Smooth muscle cell (in vitro differentiated cells): ENCODE results near the gene GNE. TPM values are rescaled to one million over a fixed set of nuclear protein-coding genes. Genes with fewer than 3 reads are reported as not detected.

Experiments used
- DNase-seq: peaks from one replicate; lab custom pipeline; 2025; ENCODE audit not compliant: unreplicated experiment; lab: John Stamatoyannopoulos, UW
- H2AFZ ChIP-seq: fragments of 200-600 bp; sonication (generic); 2 replicates; pipeline ENCODE4 v1.6.0; 2016; ENCODE audit warnings: antibody characterized with exemption, low read depth, mild to moderate bottlenecking
- H3F3A ChIP-seq: fragments of 200-600 bp; sonication (generic); 2 replicates; pipeline ENCODE4 v1.6.0; 2017; ENCODE audit warnings: antibody characterized with exemption, low read depth
- H3K27ac ChIP-seq: fragments of 200-600 bp; sonication (generic); 2 replicates; pipeline ENCODE4 v1.5.1; 2016; ENCODE audit warnings: low read depth, mild to moderate bottlenecking
- H3K27me3 ChIP-seq: fragments of 200-600 bp; sonication (generic); 2 replicates; pipeline ENCODE4 v1.6.1; 2016; ENCODE audit warnings: low read depth, mild to moderate bottlenecking
- H3K36me3 ChIP-seq: fragments of 200-600 bp; sonication (generic); 2 replicates; pipeline ENCODE4 v1.5.1; 2016; ENCODE audit warnings: low read depth
- H3K4me1 ChIP-seq: fragments of 200-600 bp; sonication (generic); 2 replicates; pipeline ENCODE4 v1.5.1; 2016; ENCODE audit warnings: low read depth
- H3K4me2 ChIP-seq: fragments of 200-600 bp; sonication (generic); 2 replicates; pipeline ENCODE4 v1.6.0; 2016; ENCODE audit warnings: mild to moderate bottlenecking
- H3K4me3 ChIP-seq: fragments of 200-600 bp; sonication (generic); 2 replicates; pipeline ENCODE4 v1.5.1; 2016; ENCODE audit warnings: mild to moderate bottlenecking
- H3K79me2 ChIP-seq: fragments of 200-600 bp; sonication (generic); 2 replicates; pipeline ENCODE4 v1.6.0; 2016; ENCODE audit warnings: low read depth, mild to moderate bottlenecking
- H3K9ac ChIP-seq: fragments of 200-600 bp; sonication (generic); 2 replicates; pipeline ENCODE4 v1.6.0; 2016; ENCODE audit warnings: low read depth
- H3K9me3 ChIP-seq: fragments of 200-600 bp; sonication (generic); replicated peaks from 2 replicates; pipeline ENCODE4 v1.5.1; 2016; ENCODE audit warnings: low read depth
- H4K20me1 ChIP-seq: fragments of 200-600 bp; sonication (generic); 2 replicates; pipeline ENCODE4 v1.6.0; 2016; ENCODE audit warnings: low read depth
- CTCF ChIP-seq: fragments of 200-600 bp; sonication (generic); IDR thresholded peaks from 2 replicates; pipeline ENCODE4 v1.5.1; 2017; ENCODE audit warnings: borderline replicate concordance, mild to moderate bottlenecking, antibody characterized with exemption; ENCODE audit not compliant: insufficient read depth, poor library complexity, severe bottlenecking
- WGBS: methylation state at CpG from one replicate; pipeline ENCODE4 v1.1.7; 2016; ENCODE audit warnings: low lambda C conversion rate; 5-methylcytosine and 5-hydroxymethylcytosine counted together
- polyA plus RNA-seq: library from polyadenylated mRNA; unstranded; fragments of >200 nt; fragmentation: Nextera tagmentation; extraction: Ambion mirVana; gene quantifications from 2 replicates; pipeline ENCODE4 v1.2.1, GENCODE V29; 2016
- total RNA-seq: library from RNA; depleted of rRNA; stranded (reverse); fragments of >200 nt; gene quantifications from 2 replicates; pipeline ENCODE4 v1.2.3, GENCODE V29; 2014

The GNE gene
- total and polyA plus RNA-seq, 2 experiments from 2014 or later = 7.0 to 20.8 TPM

DNA sequence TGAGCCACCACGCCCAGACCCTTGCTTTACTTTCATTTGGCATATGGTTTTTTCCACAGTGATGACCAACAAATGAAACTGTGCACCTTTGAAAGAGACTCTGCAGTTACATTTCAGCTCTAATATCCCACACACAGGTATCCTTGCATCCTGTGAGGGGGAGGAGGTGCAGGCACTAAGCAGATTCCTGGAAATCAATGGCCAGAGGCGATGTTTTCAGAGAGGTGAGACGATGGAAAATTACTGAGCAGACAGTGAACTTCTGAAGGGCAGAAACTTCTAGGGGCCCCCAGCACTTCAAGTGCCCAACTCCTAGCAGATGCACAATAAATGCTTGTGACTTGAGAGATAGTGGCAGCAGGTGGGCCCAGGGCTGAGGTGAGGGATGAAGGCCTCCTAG is 29.8 kb upstream of the GNE start:
- no peaks in the 10 kb centered on the region for H3K9me3 ChIP-seq
- no peak for TF ChIP-seq CTCF
- H3K36me3 ChIP-seq = no peaks in the 10 kb centered on the region
- H3K27ac ChIP-seq = no peak overlapping the region
- no peaks in the 10 kb centered on the region for H4K20me1 ChIP-seq
- no peak overlapping the region for H2AFZ ChIP-seq
- H3F3A ChIP-seq = no peaks in the 10 kb centered on the region
- H3K79me2 ChIP-seq = no peaks in the 10 kb centered on the region
- 84% methylated on average over 3 of the region's 3 CpGs for WGBS
- no peak for DNase-seq
- no peaks in the 10 kb centered on the region for H3K27me3 ChIP-seq
- H3K4me2 ChIP-seq = no peak overlapping the region
- H3K4me1 ChIP-seq = no peaks in the 10 kb centered on the region
- H3K4me3 ChIP-seq = no peak overlapping the region
- no peak overlapping the region for H3K9ac ChIP-seq

DNA sequence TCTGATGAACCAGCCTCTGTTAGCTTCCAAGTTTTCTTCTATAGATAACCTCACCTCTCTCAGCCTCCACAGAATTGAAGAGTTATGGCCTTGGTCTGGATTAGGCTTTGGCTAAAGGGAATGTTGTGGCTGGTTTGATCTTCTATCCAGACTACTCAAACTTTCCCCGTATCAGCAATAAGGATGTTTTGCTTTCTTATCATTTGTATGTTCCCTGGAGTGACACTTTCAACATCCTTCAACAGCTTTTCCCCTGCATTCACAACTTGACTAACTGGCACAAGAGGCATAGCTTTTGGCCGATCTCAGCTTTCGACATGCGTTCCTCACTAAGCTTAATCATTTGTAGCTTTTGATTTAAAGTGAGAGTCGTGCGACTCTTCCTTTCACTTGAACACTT is 28.1 kb upstream of the GNE start:
- Histone ChIP-seq H3K9me3 (no peaks in the 10 kb centered on the region), H3K4me2 (no peak overlapping the region), H3K36me3 (no peaks in the 10 kb centered on the region), H3K4me3 (no peak overlapping the region), H3K27ac (no peak overlapping the region), H4K20me1 (no peaks in the 10 kb centered on the region), H3K79me2 (no peaks in the 10 kb centered on the region), H3F3A (no peaks in the 10 kb centered on the region), H2AFZ (no peak overlapping the region), H3K4me1 (no peaks in the 10 kb centered on the region), H3K9ac (no peak overlapping the region), H3K27me3 (no peaks in the 10 kb centered on the region)
- DNase-seq = no peak
- WGBS = 41% methylated on average over 6 of the region's 6 CpGs
- TF ChIP-seq CTCF = no peak

- Histone ChIP-seq H3K4me3 (no peak overlapping the region), H3K9me3 (no peaks in the 10 kb centered on the region), H3F3A (no peaks in the 10 kb centered on the region), H3K9ac (no peak overlapping the region), H3K4me2 (no peak overlapping the region), H2AFZ (no peak overlapping the region), H3K4me1 (no peaks in the 10 kb centered on the region), H3K36me3 (no peaks in the 10 kb centered on the region), H3K79me2 (no peaks in the 10 kb centered on the region), H3K27ac (no peak overlapping the region), H4K20me1 (no peaks in the 10 kb centered on the region), H3K27me3 (no peaks in the 10 kb centered on the region)
- no peak for DNase-seq
- 90% methylated on average over 4 of the region's 4 CpGs for WGBS
- no peak for TF ChIP-seq CTCF
These were observed 26.0 kb upstream of the GNE start for GRCh38 chr9:36284226-36284625.

DNA sequence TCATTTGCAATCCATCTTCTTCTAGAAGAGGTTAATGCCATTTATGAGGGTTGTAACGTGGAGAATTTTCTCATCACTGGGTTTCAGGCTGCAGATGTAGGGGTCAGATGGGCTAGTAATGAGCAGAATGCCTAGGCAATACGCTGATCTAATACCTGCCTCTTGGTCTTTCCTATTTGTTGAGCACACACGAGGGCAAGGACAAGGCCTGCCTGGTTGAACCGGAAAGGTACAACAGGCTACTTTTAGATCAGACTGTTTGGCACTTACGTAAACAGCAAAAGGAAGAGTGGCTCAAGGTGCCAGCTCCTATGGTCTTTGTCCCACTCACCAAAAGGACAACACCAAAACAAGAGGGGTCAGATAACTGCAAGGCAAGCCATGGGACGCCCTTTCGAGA is 24.0 kb upstream of the GNE start:
- WGBS = 94% methylated on average over 7 of the region's 7 CpGs
- no peaks in the 10 kb centered on the region for H3K4me1 ChIP-seq
- no peak overlapping the region for H3K9ac ChIP-seq
- no peak for TF ChIP-seq CTCF
- H3K4me2 ChIP-seq = no peak overlapping the region
- no peaks in the 10 kb centered on the region for H3F3A ChIP-seq
- H3K36me3 ChIP-seq = no peaks in the 10 kb centered on the region
- no peak overlapping the region for H3K4me3 ChIP-seq
- H3K27me3 ChIP-seq = no peaks in the 10 kb centered on the region
- no peaks in the 10 kb centered on the region for H3K79me2 ChIP-seq
- DNase-seq = no peak
- H3K9me3 ChIP-seq = no peaks in the 10 kb centered on the region
- H3K27ac ChIP-seq = no peak overlapping the region
- H4K20me1 ChIP-seq = no peaks in the 10 kb centered on the region
- no peak overlapping the region for H2AFZ ChIP-seq
